Esophagus muscularis mucosa (tissue), 4 donors: Measurements from ENCODE around the gene ABCB8. TPM values are rescaled to one million over a fixed set of nuclear protein-coding genes. Genes with fewer than 3 reads are reported as not detected.
A peak's percentile ranks its signal among the peaks of the same experiment; 100 is the strongest.

Experiments
- DNase-seq: peaks from one replicate; pipeline ENCODE4 v3.0.0-alpha.2; 2017; ENCODE audit errors: extremely low spot score
- H3K27ac ChIP-seq, 4 donors: fragments of 200-600 bp; sonication (generic); replicated peaks in 1 of 4; 1 replicate in 3 of 4; 2 replicates in 1 of 4; pipeline ENCODE4 v1.5.1; 2016 to 2019; ENCODE audit warnings: mild to moderate bottlenecking in 1 of 4
- H3K27me3 ChIP-seq, 4 donors: fragments of 200-600 bp; sonication (generic); one replicate each; pipeline versions ENCODE4 v1.5.1 to v1.6.0; 2016 to 2019
- H3K36me3 ChIP-seq, 4 donors: fragments of 200-600 bp; sonication (generic); one replicate each; pipeline ENCODE4 v1.5.1; 2016 to 2019
- H3K4me1 ChIP-seq, 4 donors: fragments of 200-600 bp; sonication (generic); one replicate each; pipeline ENCODE4 v1.5.1; 2016 to 2019
- H3K4me3 ChIP-seq, 4 donors: fragments of 200-600 bp; sonication (generic); 1 replicate in 2 of 4; 2 replicates in 2 of 4; pipeline ENCODE4 v1.5.1; 2016 to 2019; ENCODE audit warnings: mild to moderate bottlenecking in 4 of 4, moderate library complexity in 1 of 4
- H3K9me3 ChIP-seq, 4 donors: fragments of 200-600 bp; sonication (generic); 1 replicate in 3 of 4; 2 replicates in 1 of 4; pipeline ENCODE4 v1.5.1; 2016 to 2019
- CTCF ChIP-seq, 3 experiments: fragments of 200-600 bp in 2 of 3; fragments of 450-650 bp in 1 of 3; sonication (generic) in 2 of 3; IDR thresholded peaks; one replicate each; pipeline ENCODE4 v1.5.1; 2017 to 2019; ENCODE audit warnings: antibody characterized with exemption in 3 of 3, mild to moderate bottlenecking in 2 of 3, moderate library complexity in 1 of 3
- EP300 ChIP-seq: sonication (generic); formaldehyde crosslinking; IDR thresholded peaks from one replicate; pipeline ENCODE4 v1.6.1; 2017; ENCODE audit warnings: antibody characterized with exemption
- POLR2A ChIP-seq: fragments of 450-650 bp; IDR thresholded peaks from one replicate; pipeline ENCODE4 v1.6.1; 2017; ENCODE audit warnings: antibody characterized with exemption, moderate library complexity, mild to moderate bottlenecking, low read depth
- POLR2AphosphoS5 ChIP-seq, 2 donors: sonication (generic); formaldehyde crosslinking; IDR thresholded peaks; one replicate each; pipeline ENCODE4 v1.6.1; 2017; ENCODE audit warnings: antibody characterized with exemption in 2 of 2
- WGBS: methylation state at CpG from one replicate; pipeline ENCODE4 v1.1.5; 2018; 5-methylcytosine and 5-hydroxymethylcytosine counted together
- intact Hi-C: fragments of 100-400 bp; cut with DNase I; formaldehyde crosslinking; loops from one replicate; pipeline ENCODE4 v1.15.1; 2023
- total RNA-seq, 4 donors: library from RNA; depleted of rRNA; stranded (reverse); fragments of >200 nt; gene quantifications; one replicate each; pipeline versions ENCODE4 v1.1.0 to v1.2.1, GENCODE V29; 2016

ABCB8 gene
- total RNA-seq, 4 donors from 2014 or later, result 13.1 to 25.3 (median 19.9) TPM

DNA sequence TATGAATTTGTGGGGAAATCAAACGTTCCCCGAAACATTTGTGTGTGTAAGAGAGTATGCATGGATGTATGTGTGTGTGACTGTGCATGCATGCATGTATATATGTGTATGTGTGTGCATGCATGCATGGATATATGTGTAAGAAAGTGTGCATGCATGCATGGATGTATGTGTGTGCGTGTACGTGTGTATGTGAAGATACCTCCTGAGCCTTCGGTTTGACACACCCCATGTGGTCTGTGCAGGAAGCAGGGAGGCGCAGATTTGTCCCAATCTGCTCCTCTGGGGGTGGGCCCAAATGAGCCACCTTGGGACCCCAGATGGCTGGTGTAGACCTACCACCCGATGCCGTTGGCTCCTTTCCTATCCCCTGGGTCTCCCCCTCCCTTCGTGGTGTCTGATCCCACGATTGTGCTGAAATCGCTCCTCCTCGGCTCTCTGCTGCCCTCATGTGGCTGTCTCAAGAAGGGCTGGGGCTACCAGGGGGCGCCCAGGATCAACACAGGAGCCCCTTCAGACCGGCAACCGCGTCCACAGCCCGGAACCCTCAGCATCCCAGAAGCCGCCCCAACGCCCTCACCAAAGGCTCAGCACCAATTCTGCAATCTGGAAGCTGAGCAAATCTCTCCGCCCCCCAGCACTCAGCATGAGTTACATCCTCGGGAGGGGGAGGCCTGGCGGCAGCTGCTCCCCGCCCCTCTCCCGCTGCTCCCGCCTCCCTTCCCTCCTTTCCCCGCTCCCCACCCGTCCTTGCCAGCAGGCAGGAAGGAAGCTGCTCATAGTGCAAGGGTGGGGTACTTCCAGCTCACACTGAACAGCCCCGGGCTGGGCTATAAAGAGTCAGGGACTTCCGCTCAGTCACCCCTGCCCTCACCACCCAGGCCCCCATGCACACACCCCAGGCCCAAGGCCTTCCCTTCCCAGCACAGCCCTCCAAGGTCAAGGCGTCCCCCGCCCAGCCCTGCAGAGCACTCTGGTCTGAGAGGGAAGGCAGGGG, 39.7 kb upstream of the ABCB8 start:
- Histone ChIP-seq H3K4me3 (peak overlapping the region in 2 of 4 donors; percentile 5 to 41), H3K27ac (peak overlapping the region in 2 of 4 donors; percentile 51 to 60), H3K36me3 (no peaks in the 10 kb centered on the region), H3K4me1 (peaks cover 30 to 40% (median 36%) of the 10 kb centered on the region in 4 donors), H3K27me3 (peaks cover 0 to 5% (median 0%) of the 10 kb centered on the region in 4 donors), H3K9me3 (peaks cover 0 to 10% (median 3%) of the 10 kb centered on the region in 4 donors)
- no peak for DNase-seq
- intact Hi-C loops, result loop anchor here (2.0 to 10.0 kb wide), 2 partner anchors 90 to 214 kb away; no protein-coding TSS in a partner anchor
- WGBS, result 15% methylated on average over 23 of the region's 31 CpGs
- TF ChIP-seq EP300, result no peak
- no peak for TF ChIP-seq POLR2A
- peak; percentile 90 to 96 (median 92) for TF ChIP-seq CTCF (IDR thresholded peaks at IDR 0.05)

DNA sequence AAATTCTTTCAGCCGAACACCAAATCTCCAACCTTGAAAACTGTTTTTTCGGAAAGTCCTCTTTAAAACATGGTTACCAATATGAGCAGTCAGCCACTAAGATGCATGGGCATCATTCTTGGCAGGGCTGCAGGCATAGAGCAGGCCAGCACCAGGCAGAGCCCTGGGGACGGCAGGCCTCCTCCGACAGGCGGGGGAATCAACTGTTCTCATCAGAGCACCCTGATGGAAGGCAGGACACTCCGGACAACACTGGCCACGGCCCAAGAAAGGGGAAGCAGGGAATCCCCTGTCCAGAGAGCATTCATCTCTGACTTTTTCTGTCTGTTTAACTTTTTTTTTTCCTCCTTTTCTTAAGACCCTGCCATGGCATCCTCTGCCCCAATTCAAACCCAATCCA, 38.8 kb upstream of the ABCB8 start:
- 43% methylated on average over 6 of the region's 7 CpGs for WGBS
- DNase-seq, result no peak
- H3K4me1 ChIP-seq, result peaks cover 30 to 41% (median 37%) of the 10 kb centered on the region in 4 donors
- TF ChIP-seq CTCF (IDR thresholded peaks at IDR 0.05) (no peak), POLR2A (no peak), EP300 (no peak), POLR2AphosphoS5 (IDR thresholded peaks at IDR 0.05) (no peak)
- H3K4me3 ChIP-seq, result no peak overlapping the region
- peaks cover 0 to 5% (median 0%) of the 10 kb centered on the region in 4 donors for H3K27me3 ChIP-seq
- intact Hi-C loops, result loop anchor here (2.0 to 10.0 kb wide), 2 partner anchors 91 to 215 kb away; no protein-coding TSS in a partner anchor
- H3K9me3 ChIP-seq, result peaks cover 0 to 10% (median 3%) of the 10 kb centered on the region in 4 donors
- H3K36me3 ChIP-seq, result no peaks in the 10 kb centered on the region
- H3K27ac ChIP-seq, result peak overlapping the region in 2 of 4 donors; percentile 51 to 60

- peaks cover 0 to 5% (median 0%) of the 10 kb centered on the region in 4 donors for H3K27me3 ChIP-seq
- peaks cover 0 to 10% (median 3%) of the 10 kb centered on the region in 4 donors for H3K9me3 ChIP-seq
- no peak for DNase-seq
- peaks cover 36 to 49% (median 42%) of the 10 kb centered on the region in 4 donors for H3K4me1 ChIP-seq
- peak within 1 kb of the TSS in 1 of 4 donors; percentile 51 for H3K27ac ChIP-seq
- no peak for TF ChIP-seq POLR2A
- no peak for TF ChIP-seq CTCF (IDR thresholded peaks at IDR 0.05)
- no peak for TF ChIP-seq EP300
- TF ChIP-seq POLR2AphosphoS5 (IDR thresholded peaks at IDR 0.05), result no peak
- intact Hi-C loops, result no loop called here
- 89% methylated on average over 12 of the region's 12 CpGs for WGBS
- no peaks in the 10 kb centered on the region for H3K36me3 ChIP-seq
- H3K4me3 ChIP-seq, result no peak within 1 kb of the TSS
These were observed 37.6 kb upstream of the ABCB8 start, which contains the start of gene NOS3 for GRCh38 chr7:150990416-150991186. Gene NOS3, plus strand, starts transcription at chr7:150991017. Its CDS starts 2,787 bp downstream, at chr7:150993804.

DNA sequence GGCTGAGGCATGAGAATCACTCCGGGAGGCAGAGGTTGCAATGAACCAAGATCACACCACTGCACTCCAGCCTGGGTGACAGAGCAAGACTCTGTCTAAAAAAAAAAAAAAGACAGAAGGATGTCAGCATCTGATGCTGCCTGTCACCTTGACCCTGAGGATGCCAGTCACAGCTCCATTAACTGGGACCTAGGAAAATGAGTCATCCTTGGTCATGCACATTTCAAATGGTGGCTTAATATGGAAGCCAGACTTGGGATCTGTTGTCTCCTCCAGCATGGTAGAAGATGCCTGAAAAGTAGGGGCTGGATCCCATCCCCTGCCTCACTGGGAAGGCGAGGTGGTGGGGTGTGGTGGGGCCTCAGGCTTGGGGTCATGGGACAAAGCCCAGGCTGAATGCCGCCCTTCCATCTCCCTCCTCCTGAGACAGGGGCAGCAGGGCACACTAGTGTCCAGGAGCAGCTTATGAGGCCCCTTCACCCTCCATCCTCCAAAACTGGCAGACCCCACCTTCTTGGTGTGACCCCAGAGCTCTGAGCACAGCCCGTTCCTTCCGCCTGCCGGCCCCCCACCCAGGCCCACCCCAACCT, 36.1 kb upstream of the ABCB8 start:
- H3K9me3 ChIP-seq, result peaks cover 0 to 10% (median 3%) of the 10 kb centered on the region in 4 donors
- no peak for DNase-seq
- peaks cover 0 to 3% (median 0%) of the 10 kb centered on the region in 4 donors for H3K36me3 ChIP-seq
- 78% methylated on average over 6 of the region's 6 CpGs for WGBS
- peaks cover 31 to 46% (median 40%) of the 10 kb centered on the region in 4 donors for H3K4me1 ChIP-seq
- peaks cover 0 to 13% (median 0%) of the 10 kb centered on the region in 4 donors for H3K27me3 ChIP-seq
- peak overlapping the region in 2 of 4 donors; percentile 63 to 66 for H3K27ac ChIP-seq
- TF ChIP-seq POLR2AphosphoS5 (IDR thresholded peaks at IDR 0.05) (no peak), POLR2A (no peak), EP300 (no peak), CTCF (IDR thresholded peaks at IDR 0.05) (no peak)
- intact Hi-C loops, result no loop called here
- no peak overlapping the region for H3K4me3 ChIP-seq
